GM12878 (cell line): ENCODE measurements around the gene MAD2L2. TPM values are rescaled to one million over a fixed set of nuclear protein-coding genes. Genes with fewer than 3 reads are reported as not detected.

Source experiments
- ATAC-seq: fragments of 200-7000 bp; cut with Tn5 transposase; 3 replicates; pipeline ENCODE4 v1.9.1; 2020; ENCODE audit warnings: mild to moderate bottlenecking, moderate library complexity
- BruUV-seq: library from RNA; stranded (reverse); fragments of 400-500 nt; replicated peaks from 2 replicates; lab custom pipeline; 2021; lab: Mats Ljungman, UMichigan
- CTCF ChIA-PET: fragments of 300-600 bp; sonication (Branson Sonifier 250); formaldehyde crosslinking; extraction: SDS; loops from one replicate; lab custom pipeline; 2021; ENCODE audit warnings: inconsistent platforms; lab: Yijun Ruan, JAX
- POLR2A ChIA-PET: fragments of 350-600 bp; formaldehyde crosslinking; extraction: SDS; loops from one replicate; lab custom pipeline; 2021; ENCODE audit warnings: inconsistent platforms; lab: Charles Lee
- RAD21 ChIA-PET: fragments of 300-600 bp; sonication (Branson Sonifier 250); formaldehyde crosslinking; loops from one replicate; lab custom pipeline; 2023; ENCODE audit warnings: antibody characterized with exemption; ENCODE audit not compliant: unreplicated experiment; lab: Charles Lee
- SMC1A ChIA-PET: fragments of 300-600 bp; sonication (Branson Sonifier 250); formaldehyde crosslinking; loops from one replicate; lab custom pipeline; 2023; ENCODE audit not compliant: unreplicated experiment, uncharacterized antibody; lab: Charles Lee
- DNase-seq: peaks from one replicate; pipeline ENCODE4 v3.0.0-alpha.2; 2011; ENCODE audit warnings: low read depth, low spot score
- FAIRE-seq: peaks from 3 replicates; lab custom pipeline; 2011; peaks lifted over from hg19 to GRCh38; lab: Jason Lieb, UNC
- H2AFZ ChIP-seq: 2 replicates; pipeline ENCODE4 v1.6.0; 2011; ENCODE audit warnings: low read depth, low read length, control low read depth; ENCODE audit not compliant: control insufficient read depth
- H3K27ac ChIP-seq: 2 replicates; pipeline ENCODE4 v1.5.1; 2011; ENCODE audit warnings: control low read depth; ENCODE audit not compliant: control insufficient read depth, insufficient read depth
- H3K27me3 ChIP-seq, 2 experiments: replicated peaks in 1 of 2; 2 replicates each; pipeline versions ENCODE4 v1.6.0 to v1.6.1; 2011; ENCODE audit warnings: low read length in 1 of 2; ENCODE audit not compliant: control insufficient read depth in 2 of 2, insufficient read depth in 2 of 2
- H3K36me3 ChIP-seq, 2 experiments: 2 replicates each; pipeline ENCODE4 v1.5.1; 2011; ENCODE audit warnings: low read length in 1 of 2; ENCODE audit not compliant: control insufficient read depth in 2 of 2, insufficient read depth in 2 of 2
- H3K4me1 ChIP-seq: 2 replicates; pipeline ENCODE4 v1.6.1; 2011; ENCODE audit warnings: mild to moderate bottlenecking, low read length, moderate library complexity, mixed read lengths; ENCODE audit not compliant: control insufficient read depth, insufficient read depth
- H3K4me2 ChIP-seq: 2 replicates; pipeline ENCODE4 v1.6.0; 2011; ENCODE audit warnings: control low read depth; ENCODE audit not compliant: control insufficient read depth, insufficient read depth
- H3K4me3 ChIP-seq: fragments of 200-600 bp; sonication (generic); 2 replicates; pipeline ENCODE4 v1.5.1; 2016
- H3K79me2 ChIP-seq: 2 replicates; pipeline ENCODE4 v1.6.0; 2011; ENCODE audit warnings: low read length; ENCODE audit not compliant: control insufficient read depth, insufficient read depth
- H3K9ac ChIP-seq: 2 replicates; pipeline ENCODE4 v1.8.0; 2011; ENCODE audit warnings: low read length, control low read depth, mixed read lengths; ENCODE audit not compliant: control insufficient read depth, insufficient read depth
- H3K9me3 ChIP-seq: replicated peaks from 3 replicates; pipeline ENCODE4 v1.5.1; 2011; ENCODE audit warnings: mild to moderate bottlenecking, low read length; ENCODE audit not compliant: control insufficient read depth, insufficient read depth
- H4K20me1 ChIP-seq: 2 replicates; pipeline ENCODE4 v1.6.0; 2011; ENCODE audit not compliant: control insufficient read depth, insufficient read depth
- FOXM1 ChIP-seq: IDR thresholded peaks from 2 replicates; pipeline ENCODE4 v1.6.1; 2012; ENCODE audit warnings: low read depth, mild to moderate bottlenecking, inconsistent platforms, low read length, moderate library complexity
- HDGF ChIP-seq: fragments of 450-650 bp; IDR thresholded peaks from 2 replicates; pipeline ENCODE4 v1.6.1; 2016; ENCODE audit warnings: antibody characterized with exemption
- NBN ChIP-seq: fragments of 450-650 bp; IDR thresholded peaks from 2 replicates; pipeline ENCODE4 v1.6.1; 2016
- RUNX3 ChIP-seq: IDR thresholded peaks from 2 replicates; pipeline ENCODE4 v1.6.1; 2012; ENCODE audit warnings: low read length, inconsistent platforms
- YBX1 ChIP-seq: fragments of 450-650 bp; IDR thresholded peaks from 2 replicates; pipeline ENCODE4 v1.6.1; 2016; ENCODE audit warnings: antibody characterized with exemption
- ZNF274 ChIP-seq: IDR thresholded peaks from one replicate; pipeline ENCODE4 v1.8.0; 2011; ENCODE audit not compliant: insufficient read length, insufficient read depth
- WGBS: methylation state at CpG from one replicate; pipeline ENCODE4 v1.1.6; 2016; ENCODE audit warnings: low lambda C conversion rate; ENCODE audit not compliant: insufficient replicate concordance, insufficient coverage; ENCODE audit errors: missing lambda C conversion rate; 5-methylcytosine and 5-hydroxymethylcytosine counted together
- in situ Hi-C: fragments of 300-500 bp; cut with MboI; formaldehyde crosslinking; loops from 9 replicates; pipeline ENCODE4 v1.14.3; 2018; ENCODE audit warnings: mixed read lengths
- intact Hi-C: fragments of 100-400 bp; cut with micrococcal nuclease; formaldehyde crosslinking; loops from one replicate; pipeline ENCODE4 v1.14.2; 2022; ENCODE audit not compliant: unreplicated experiment
- polyA plus RNA-seq, 11 experiments: library from polyadenylated mRNA; depleted of rRNA in 4 of 11; unstranded in 6 of 11; stranded (reverse) in 5 of 11; fragments of >200 nt; fragmentation: Nextera tagmentation in 4 of 11; fragmentation: Illumina TruSeq in 1 of 11; extraction: Ambion mirVana in 4 of 11; extraction: Trizol in 1 of 11; gene quantifications; 1 replicate in 1 of 11; 2 replicates in 10 of 11; pipeline versions ENCODE4 v1.2.1 to v1.2.3, GENCODE V29; 2011 to 2016; ENCODE audit warnings: inconsistent platforms in 2 of 11, missing spikeins in 2 of 11, low read depth in 1 of 11
- total RNA-seq, 4 experiments: library from RNA; depleted of rRNA in 3 of 4; stranded (reverse); fragments of >200 nt in 3 of 4; fragmentation: Illumina TruSeq in 1 of 4; extraction: Trizol in 1 of 4; gene quantifications; 2 replicates each; pipeline versions ENCODE4 v1.2.1 to v1.2.3, GENCODE V29; 2013 to 2021
- TF ChIP-seq, protein P1 (sequence below): IDR thresholded peaks from 2 replicates; pipeline ENCODE4 v1.6.1; 2011; ENCODE audit warnings: low read depth, mild to moderate bottlenecking, low read length, moderate library complexity, borderline replicate concordance; ENCODE audit errors: extremely low read depth
- TF ChIP-seq, protein P2 (sequence below): fragments of 450-650 bp; IDR thresholded peaks from 2 replicates; pipeline ENCODE4 v1.6.1; 2016; ENCODE audit warnings: mild to moderate bottlenecking
- TF ChIP-seq, protein P3 (sequence below): IDR thresholded peaks from 2 replicates; pipeline ENCODE4 v1.6.1; 2011; ENCODE audit warnings: borderline replicate concordance, low read depth, mild to moderate bottlenecking, moderate library complexity, mixed read lengths, low read length; ENCODE audit not compliant: insufficient read depth; ENCODE audit errors: extremely low read length

The MAD2L2 gene
- total and polyA plus RNA-seq, 10 of the 15 experiments (the other 5 are each of a cell fraction or from before 2014, with no cell fraction given) = 3.5 to 95.0 (median 53.2) TPM

DNA sequence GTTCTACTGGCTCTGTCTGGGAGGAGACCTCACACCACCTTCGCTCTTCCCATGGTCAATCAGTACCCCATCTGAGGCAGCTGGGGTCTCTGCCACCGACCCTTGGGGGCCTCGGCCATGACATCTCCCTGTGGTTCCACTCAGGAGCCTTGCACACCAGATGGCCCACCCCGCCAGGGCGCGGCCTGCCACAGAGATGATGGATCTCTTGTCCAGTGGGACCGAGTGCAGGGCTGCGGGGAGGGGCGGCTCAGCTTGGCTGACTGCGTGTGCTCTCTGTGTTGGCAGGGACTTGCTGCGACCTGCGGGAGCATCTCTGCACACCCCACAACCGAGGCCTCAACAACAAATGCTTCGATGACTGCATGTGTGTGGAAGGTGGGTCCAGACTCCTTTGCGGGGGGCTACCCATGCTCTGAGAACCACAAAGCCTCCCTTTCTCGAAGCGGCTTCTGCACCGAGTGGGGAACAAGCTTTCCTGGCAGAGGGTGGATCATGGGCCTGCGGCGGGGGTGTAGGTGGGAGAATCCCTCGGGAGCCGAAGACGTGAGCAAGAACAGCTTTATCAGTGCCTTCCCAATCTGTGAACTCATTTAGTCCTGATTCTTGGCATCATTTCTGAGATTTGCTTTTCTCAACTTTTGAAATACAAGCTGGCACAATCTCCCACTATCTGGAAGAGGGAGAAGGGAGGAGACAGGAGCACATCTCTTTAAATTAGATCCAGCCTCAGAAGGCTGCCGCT lies 34.1 kb upstream of the MAD2L2 start:
- Histone ChIP-seq H3K9me3 (no peaks in the 10 kb centered on the region), H3K9ac (no peak overlapping the region), H3K4me1 (peaks cover 5% of the 10 kb centered on the region; the same call in 1 of the 2 replicates), H3K36me3 (no peaks in the 10 kb centered on the region), H2AFZ (no peak overlapping the region), H3K79me2 (no peaks in the 10 kb centered on the region), H4K20me1 (no peaks in the 10 kb centered on the region), H3K4me2 (no peak overlapping the region), H3K27ac (no peak overlapping the region), H3K27me3 (no peaks in the 10 kb centered on the region), H3K4me3 (no peak overlapping the region)
- POLR2A ChIA-PET = interaction anchor here (0.6 kb wide), 1 partner anchor 372 kb away, joined by 4 read pairs; no protein-coding TSS in a partner anchor
- TF ChIP-seq, protein P1, sequence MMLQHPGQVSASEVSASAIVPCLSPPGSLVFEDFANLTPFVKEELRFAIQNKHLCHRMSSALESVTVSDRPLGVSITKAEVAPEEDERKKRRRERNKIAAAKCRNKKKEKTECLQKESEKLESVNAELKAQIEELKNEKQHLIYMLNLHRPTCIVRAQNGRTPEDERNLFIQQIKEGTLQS = no peak
- TF ChIP-seq RUNX3 (no peak), YBX1 (no peak), HDGF (no peak), FOXM1 (no peak), NBN (no peak), ZNF274 (no peak)
- TF ChIP-seq, protein P2, sequence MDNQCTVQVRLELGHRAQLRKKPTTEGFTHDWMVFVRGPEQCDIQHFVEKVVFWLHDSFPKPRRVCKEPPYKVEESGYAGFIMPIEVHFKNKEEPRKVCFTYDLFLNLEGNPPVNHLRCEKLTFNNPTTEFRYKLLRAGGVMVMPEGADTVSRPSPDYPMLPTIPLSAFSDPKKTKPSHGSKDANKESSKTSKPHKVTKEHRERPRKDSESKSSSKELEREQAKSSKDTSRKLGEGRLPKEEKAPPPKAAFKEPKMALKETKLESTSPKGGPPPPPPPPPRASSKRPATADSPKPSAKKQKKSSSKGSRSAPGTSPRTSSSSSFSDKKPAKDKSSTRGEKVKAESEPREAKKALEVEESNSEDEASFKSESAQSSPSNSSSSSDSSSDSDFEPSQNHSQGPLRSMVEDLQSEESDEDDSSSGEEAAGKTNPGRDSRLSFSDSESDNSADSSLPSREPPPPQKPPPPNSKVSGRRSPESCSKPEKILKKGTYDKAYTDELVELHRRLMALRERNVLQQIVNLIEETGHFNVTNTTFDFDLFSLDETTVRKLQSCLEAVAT = no peak
- TF ChIP-seq, protein P3, sequence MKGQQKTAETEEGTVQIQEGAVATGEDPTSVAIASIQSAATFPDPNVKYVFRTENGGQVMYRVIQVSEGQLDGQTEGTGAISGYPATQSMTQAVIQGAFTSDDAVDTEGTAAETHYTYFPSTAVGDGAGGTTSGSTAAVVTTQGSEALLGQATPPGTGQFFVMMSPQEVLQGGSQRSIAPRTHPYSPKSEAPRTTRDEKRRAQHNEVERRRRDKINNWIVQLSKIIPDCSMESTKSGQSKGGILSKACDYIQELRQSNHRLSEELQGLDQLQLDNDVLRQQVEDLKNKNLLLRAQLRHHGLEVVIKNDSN = no peak
- BruUV-seq = no TSS peak
- CTCF ChIA-PET = interaction anchor here (1.4 to 2.1 kb wide), 2 partner anchors 51 to 64 kb away, joined by 6 to 7 read pairs; partner anchors contain the start of gene FBXO6
- SMC1A ChIA-PET = interaction anchor here (1.0 to 1.7 kb wide), 4 partner anchors 8 to 64 kb away, joined by 3 to 6 read pairs (median 4); partner anchors contain the start of gene FBXO6
- no peak for FAIRE-seq
- RAD21 ChIA-PET = interaction anchor here (1.1 kb wide), 1 partner anchor 51 kb away, joined by 4 read pairs; the partner anchor contains the start of gene FBXO6
- intact Hi-C loops (no loop called here), in situ Hi-C loops (loop anchor here (5.0 kb wide), 1 partner anchor 58 kb away; no protein-coding TSS in a partner anchor)
- ATAC-seq = no peak
- 59% methylated on average over 24 of the region's 24 CpGs for WGBS
- DNase-seq = no peak
